ENCODE results near the gene SLC22A14. TPM values are rescaled to one million over a fixed set of nuclear protein-coding genes. Genes with fewer than 3 reads are reported as not detected.

Gene SLC22A14
- total and polyA plus RNA-seq, 9 of the 15 experiments (the other 6 are each of a cell fraction or from before 2014, with no cell fraction given), result 0.03 to 0.07 TPM; not detected in 7

GRCh38 chr3:38346587-38347410 lies 64.7 kb downstream of the SLC22A14 start, which contains the start of gene XYLB (continued):
- TF ChIP-seq FOXK1 (CRISPR knock-in tag; IDR thresholded peaks at IDR 0.05; ENCODE audit: borderline replicate concordance) (no peak), ELK3 (CRISPR knock-in tag; IDR thresholded peaks at IDR 0.05) (no peak), BHLHE40 (IDR thresholded peaks at IDR 0.05; ENCODE audit: low read length) (peak; percentile 90), ZNF551 (CRISPR knock-in tag; IDR thresholded peaks at IDR 0.05) (no peak), DPF2 (IDR thresholded peaks at IDR 0.05) (peak; percentile 35; the same call in 1 of the 2 replicates), PHTF2 (CRISPR knock-in tag; IDR thresholded peaks at IDR 0.05) (no peak), SRSF1 (IDR thresholded peaks at IDR 0.05; ENCODE audit: low read depth, low read length) (no peak), E2F6 (IDR thresholded peaks at IDR 0.05; ENCODE audit: borderline replicate concordance in 1 of 2, extremely low read depth in 1 of 2, insufficient read depth in 1 of 2, insufficient read length in 1 of 2, low read depth in 1 of 2, low read length in 1 of 2, poor library complexity in 1 of 2, severe bottlenecking in 1 of 2) (peak; percentile 97), HMGXB4 (CRISPR knock-in tag; IDR thresholded peaks at IDR 0.05) (peak; percentile 98), SAFB (IDR thresholded peaks at IDR 0.05; ENCODE audit: borderline replicate concordance, low read depth, low read length) (peak; percentile 96), ZNF592 (IDR thresholded peaks at IDR 0.05) (peak; percentile 88; the same call in 1 of the 2 replicates), TBP (optimal IDR thresholded peaks at IDR 0.05; ENCODE audit: low read depth, low read length) (peak; percentile 45), CBX1 (IDR thresholded peaks at IDR 0.05; ENCODE audit: low read depth) (peak; percentile 97), HOXB6 (CRISPR knock-in tag; IDR thresholded peaks at IDR 0.05; ENCODE audit: borderline replicate concordance) (no peak), E2F3 (CRISPR knock-in tag; IDR thresholded peaks at IDR 0.05) (peak; percentile 87), STAT5B (CRISPR knock-in tag; IDR thresholded peaks at IDR 0.05) (no peak), ZNF133 (CRISPR knock-in tag; IDR thresholded peaks at IDR 0.05) (no peak), HNRNPL (IDR thresholded peaks at IDR 0.05; ENCODE audit: low read depth, low read length) (peak; percentile 94; the same call in 1 of the 2 replicates), SMARCB1 (IDR thresholded peaks at IDR 0.05; ENCODE audit: insufficient read length, low read depth) (peak; percentile 100), TFAM (CRISPR knock-in tag; conservative IDR thresholded peaks at IDR 0.05) (no peak)

Measured in K562 (cell line).